GM18498 (cell line): Measurements from ENCODE around the gene USP12.
A peak's percentile ranks its signal among the peaks of the same experiment; 100 is the strongest.
"Not testable (repeated sequence)": the region's sequence is repeated elsewhere in the genome, so short reads cannot be mapped to it uniquely, and the experiment has no call there.

Source experiments
- ATAC-seq: cut with Tn5 transposase; IDR thresholded peaks from one replicate; pipeline ENCODE4 v1.9.1; 2021; ENCODE audit warnings: mild to moderate bottlenecking, moderate library complexity; ENCODE audit not compliant: unreplicated experiment

Gene USP12

GRCh38 chr13:27125357-27126282, 46.0 kb downstream of the USP12 start:
- ATAC-seq, result no peak

GRCh38 chr13:27124571-27124970, 47.0 kb downstream of the USP12 start:
- no peak for ATAC-seq

- not testable (repeated sequence) for ATAC-seq
Measured at GRCh38 chr13:27123445-27123844, 48.2 kb downstream of the USP12 start.

- ATAC-seq, result no peak
Measured at GRCh38 chr13:27122036-27122435, 49.6 kb downstream of the USP12 start.

- no peak for ATAC-seq
Measured at GRCh38 chr13:27120811-27121210, 50.8 kb downstream of the USP12 start.

- ATAC-seq, result no peak
Measured at GRCh38 chr13:27120011-27120410, 51.6 kb downstream of the USP12 start.

- peak; percentile 46 for ATAC-seq
Measured at GRCh38 chr13:27118428-27119054, 53.1 kb downstream of the USP12 start.

GRCh38 chr13:27117952-27118351, 53.7 kb downstream of the USP12 start:
- no peak for ATAC-seq

GRCh38 chr13:27117158-27117557, 54.5 kb downstream of the USP12 start:
- no peak for ATAC-seq

GRCh38 chr13:27113436-27113835, 58.2 kb downstream of the USP12 start:
- ATAC-seq, result peak; percentile 65

- ATAC-seq, result peak; percentile 58
Measured at GRCh38 chr13:27112006-27112405, 59.6 kb downstream of the USP12 start.

GRCh38 chr13:27110056-27110746, 61.4 kb downstream of the USP12 start:
- ATAC-seq, result no peak

GRCh38 chr13:27106144-27106543, 65.5 kb downstream of the USP12 start:
- ATAC-seq, result no peak

GRCh38 chr13:27104606-27105005, 67.0 kb downstream of the USP12 start:
- ATAC-seq, result no peak

GRCh38 chr13:27101847-27102246, 69.8 kb downstream of the USP12 start:
- ATAC-seq, result no peak

GRCh38 chr13:27101289-27101688, 70.3 kb downstream of the USP12 start:
- ATAC-seq, result no peak

GRCh38 chr13:27097691-27098090, 73.9 kb downstream of the USP12 start:
- no peak for ATAC-seq

- no peak for ATAC-seq
Measured at GRCh38 chr13:27091451-27091850, 80.2 kb downstream of the USP12 start.

GRCh38 chr13:27088619-27089018, 83.0 kb downstream of the USP12 start:
- ATAC-seq, result no peak

- no peak for ATAC-seq
Measured at GRCh38 chr13:27086599-27087265, 84.9 kb downstream of the USP12 start.

GRCh38 chr13:27083183-27083582, 88.4 kb downstream of the USP12 start:
- no peak for ATAC-seq
